ENCODE measurements around the gene NR0B2.

The NR0B2 gene

GRCh38 chr1:26932531-26932930 is 18.8 kb upstream of the NR0B2 start:
- no peak for DNase-seq

GRCh38 chr1:26923711-26924110 is 9.9 kb upstream of the NR0B2 start:
- no peak for DNase-seq

GRCh38 chr1:26922901-26923300 is 9.1 kb upstream of the NR0B2 start:
- DNase-seq = no peak

GRCh38 chr1:26922431-26922729 is 8.6 kb upstream of the NR0B2 start:
- DNase-seq = no peak

- peak; percentile 94 for DNase-seq
Measured at GRCh38 chr1:26921540-26922430, 8.0 kb upstream of the NR0B2 start, which contains the start of gene NUDC. Gene NUDC (plus strand): TSS chr1:26921743. CDS start chr1:26921849, 106 bp downstream.

- DNase-seq = no peak
Measured at GRCh38 chr1:26921126-26921539, 7.4 kb upstream of the NR0B2 start.

GRCh38 chr1:26915204-26915842 is 1.5 kb upstream of the NR0B2 start:
- no peak for DNase-seq

GRCh38 chr1:26913389-26913753 is 404 bp downstream of the NR0B2 start:
- DNase-seq = no peak

- no peak for DNase-seq
Measured at GRCh38 chr1:26912147-26912490, 1.7 kb downstream of the NR0B2 start.

GRCh38 chr1:26911399-26912146 is 2.2 kb downstream of the NR0B2 start:
- no peak for DNase-seq

- DNase-seq = no peak
Measured at GRCh38 chr1:26910343-26911160, 3.2 kb downstream of the NR0B2 start.

GRCh38 chr1:26909951-26910342 is 3.8 kb downstream of the NR0B2 start:
- no peak for DNase-seq

- no peak for DNase-seq
Measured at GRCh38 chr1:26907071-26907917, 6.5 kb downstream of the NR0B2 start.

- DNase-seq = no peak
Measured at GRCh38 chr1:26900815-26901511, 12.8 kb downstream of the NR0B2 start.

GRCh38 chr1:26900001-26900814 is 13.6 kb downstream of the NR0B2 start, which contains the start of gene GPATCH3:
Gene GPATCH3 (minus strand): TSS chr1:26900467. CDS start chr1:26900442, 25 bp downstream.
- peak; percentile 77 for DNase-seq

- no peak for DNase-seq
Measured at GRCh38 chr1:26897351-26897750, 16.4 kb downstream of the NR0B2 start.

- DNase-seq = no peak
Measured at GRCh38 chr1:26894263-26894662, 19.5 kb downstream of the NR0B2 start.

- no peak for DNase-seq
Measured at GRCh38 chr1:26890467-26890796, 23.3 kb downstream of the NR0B2 start.

GRCh38 chr1:26889551-26890466 is 24.0 kb downstream of the NR0B2 start, which contains the start of gene GPN2:
Gene GPN2 (minus strand): TSS chr1:26890283. CDS start chr1:26890096, 187 bp downstream.
- peak; percentile 72 for DNase-seq
